Measurements from ENCODE around the gene BEGAIN.

GRCh38 chr14:100495917-100496316 is 91.3 kb downstream of the BEGAIN start:
- TF ChIP-seq, protein P1, sequence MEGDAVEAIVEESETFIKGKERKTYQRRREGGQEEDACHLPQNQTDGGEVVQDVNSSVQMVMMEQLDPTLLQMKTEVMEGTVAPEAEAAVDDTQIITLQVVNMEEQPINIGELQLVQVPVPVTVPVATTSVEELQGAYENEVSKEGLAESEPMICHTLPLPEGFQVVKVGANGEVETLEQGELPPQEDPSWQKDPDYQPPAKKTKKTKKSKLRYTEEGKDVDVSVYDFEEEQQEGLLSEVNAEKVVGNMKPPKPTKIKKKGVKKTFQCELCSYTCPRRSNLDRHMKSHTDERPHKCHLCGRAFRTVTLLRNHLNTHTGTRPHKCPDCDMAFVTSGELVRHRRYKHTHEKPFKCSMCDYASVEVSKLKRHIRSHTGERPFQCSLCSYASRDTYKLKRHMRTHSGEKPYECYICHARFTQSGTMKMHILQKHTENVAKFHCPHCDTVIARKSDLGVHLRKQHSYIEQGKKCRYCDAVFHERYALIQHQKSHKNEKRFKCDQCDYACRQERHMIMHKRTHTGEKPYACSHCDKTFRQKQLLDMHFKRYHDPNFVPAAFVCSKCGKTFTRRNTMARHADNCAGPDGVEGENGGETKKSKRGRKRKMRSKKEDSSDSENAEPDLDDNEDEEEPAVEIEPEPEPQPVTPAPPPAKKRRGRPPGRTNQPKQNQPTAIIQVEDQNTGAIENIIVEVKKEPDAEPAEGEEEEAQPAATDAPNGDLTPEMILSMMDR (conservative IDR thresholded peaks at IDR 0.05 in 1 of 2, IDR thresholded peaks at IDR 0.05 in 1 of 2; ENCODE audit: low read depth in 1 of 2, low read length in 2 of 2): no peak
- TF ChIP-seq EZH2 (IDR thresholded peaks at IDR 0.05; ENCODE audit: low read length, missing control alignments): no peak
